Endometrial microvascular endothelial cells (primary cell): ENCODE results near the gene OXLD1. TPM values are rescaled to one million over a fixed set of nuclear protein-coding genes. Genes with fewer than 3 reads are reported as not detected.

ENCODE experiments used
- in situ Hi-C: cut with HindIII; loops from 2 replicates; pipeline ENCODE4 v1.10.0; 2017; ENCODE audit warnings: low sequenced_read_pairs, low pct_unique_long_range_greater_than_20kb; ENCODE audit errors: inconsistent ontology term
- total RNA-seq: library from RNA; depleted of rRNA; stranded (reverse); fragments of >200 nt; gene quantifications from one replicate; pipeline ENCODE4 v1.2.3, GENCODE V29; 2015; ENCODE audit errors: inconsistent ontology term

OXLD1 gene
- total RNA-seq: 38.9 TPM

- in situ Hi-C loops: no loop called here
Measured at GRCh38 chr17:81666342-81667191, at the start of gene OXLD1, which contains the start of gene CCDC137. Gene OXLD1, minus strand, starts transcription at chr17:81666605. Its CDS starts 28 bp downstream, at chr17:81666577. Gene CCDC137, plus strand, starts transcription at chr17:81666737. Its CDS starts 30 bp downstream, at chr17:81666767.

GRCh38 chr17:81715107-81715871 is 48.9 kb upstream of the OXLD1 start:
- in situ Hi-C loops: no loop called here

GRCh38 chr17:81714412-81715106 is 48.2 kb upstream of the OXLD1 start:
- in situ Hi-C loops: no loop called here

GRCh38 chr17:81713556-81714411 is 47.4 kb upstream of the OXLD1 start:
- in situ Hi-C loops: no loop called here

GRCh38 chr17:81713004-81713555 is 46.7 kb upstream of the OXLD1 start:
- in situ Hi-C loops: no loop called here

GRCh38 chr17:81712468-81713003 is 46.1 kb upstream of the OXLD1 start:
- in situ Hi-C loops: no loop called here

- in situ Hi-C loops: no loop called here
Measured at GRCh38 chr17:81711814-81712467, 45.5 kb upstream of the OXLD1 start, which contains the start of gene SLC25A10. Gene SLC25A10, plus strand, starts transcription at chr17:81712284. Its CDS starts 143 bp downstream, at chr17:81712427.

- in situ Hi-C loops: no loop called here
Measured at GRCh38 chr17:81710514-81711308, 44.3 kb upstream of the OXLD1 start.

- in situ Hi-C loops: no loop called here
Measured at GRCh38 chr17:81708739-81709185, 42.4 kb upstream of the OXLD1 start.

- in situ Hi-C loops: no loop called here
Measured at GRCh38 chr17:81707725-81708646, 41.6 kb upstream of the OXLD1 start.

- in situ Hi-C loops: no loop called here
Measured at GRCh38 chr17:81706757-81707624, 40.6 kb upstream of the OXLD1 start.

GRCh38 chr17:81706232-81706611 is 39.8 kb upstream of the OXLD1 start:
- in situ Hi-C loops: no loop called here

- in situ Hi-C loops: no loop called here
Measured at GRCh38 chr17:81705518-81706231, 39.3 kb upstream of the OXLD1 start.
